ENCODE data around the gene ZFAND2A.
"Not testable (repeated sequence)": the region's sequence is repeated elsewhere in the genome, so short reads cannot be mapped to it uniquely, and the experiment has no call there.

Gene ZFAND2A

DNA sequence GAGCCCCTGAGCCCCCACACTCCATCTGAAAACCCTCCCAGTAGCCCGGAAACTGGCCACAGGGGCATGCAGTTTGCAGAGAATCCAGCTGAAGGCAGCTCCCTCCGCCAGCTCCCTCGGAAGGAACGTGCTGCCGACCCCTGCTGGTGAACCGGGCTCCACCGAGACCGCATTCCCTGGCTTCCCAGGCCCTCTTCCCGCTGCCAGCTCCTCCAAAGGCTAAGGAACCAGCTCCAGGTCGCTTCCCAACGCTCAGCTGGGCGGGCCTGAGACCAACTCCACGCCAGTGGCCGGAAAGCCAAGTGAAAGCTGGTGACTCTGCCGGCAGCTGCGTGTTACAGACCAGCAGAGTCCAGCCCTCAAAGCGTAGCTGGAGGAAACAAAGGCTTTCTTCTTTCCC is 36.3 kb downstream of the ZFAND2A start:
- H3K9me3 ChIP-seq (ENCODE audit: control insufficient read depth, low read length), result no peaks in the 10 kb centered on the region
- H3K27me3 ChIP-seq (ENCODE audit: control insufficient read depth, insufficient read depth, low read length, poor library complexity, severe bottlenecking), result no peaks in the 10 kb centered on the region
- peaks cover 27% of the 10 kb centered on the region for H3K4me1 ChIP-seq (ENCODE audit: control insufficient read depth, insufficient read depth, low read length)
- H3K36me3 ChIP-seq (ENCODE audit: control insufficient read depth, insufficient read depth, low read length), result no peaks in the 10 kb centered on the region
- WGBS, 2 experiments, result 20 to 22% methylated on average over 17 of the region's 17 CpGs
- H3K4me3 ChIP-seq (ENCODE audit: insufficient read depth, low read depth, low read length), result no peak overlapping the region
- peak overlapping the region; percentile 50 for H3K27ac ChIP-seq (ENCODE audit: insufficient read depth, low read depth, low read length, poor library complexity, severe bottlenecking)

- Histone ChIP-seq H3K27ac (ENCODE audit: insufficient read depth, low read depth, low read length, poor library complexity, severe bottlenecking) (no peak overlapping the region), H3K4me3 (ENCODE audit: insufficient read depth, low read depth, low read length) (no peak overlapping the region), H3K9me3 (ENCODE audit: control insufficient read depth, low read length) (no peaks in the 10 kb centered on the region)
Measured at GRCh38 chr7:1122832-1123501, 37.0 kb downstream of the ZFAND2A start.

DNA sequence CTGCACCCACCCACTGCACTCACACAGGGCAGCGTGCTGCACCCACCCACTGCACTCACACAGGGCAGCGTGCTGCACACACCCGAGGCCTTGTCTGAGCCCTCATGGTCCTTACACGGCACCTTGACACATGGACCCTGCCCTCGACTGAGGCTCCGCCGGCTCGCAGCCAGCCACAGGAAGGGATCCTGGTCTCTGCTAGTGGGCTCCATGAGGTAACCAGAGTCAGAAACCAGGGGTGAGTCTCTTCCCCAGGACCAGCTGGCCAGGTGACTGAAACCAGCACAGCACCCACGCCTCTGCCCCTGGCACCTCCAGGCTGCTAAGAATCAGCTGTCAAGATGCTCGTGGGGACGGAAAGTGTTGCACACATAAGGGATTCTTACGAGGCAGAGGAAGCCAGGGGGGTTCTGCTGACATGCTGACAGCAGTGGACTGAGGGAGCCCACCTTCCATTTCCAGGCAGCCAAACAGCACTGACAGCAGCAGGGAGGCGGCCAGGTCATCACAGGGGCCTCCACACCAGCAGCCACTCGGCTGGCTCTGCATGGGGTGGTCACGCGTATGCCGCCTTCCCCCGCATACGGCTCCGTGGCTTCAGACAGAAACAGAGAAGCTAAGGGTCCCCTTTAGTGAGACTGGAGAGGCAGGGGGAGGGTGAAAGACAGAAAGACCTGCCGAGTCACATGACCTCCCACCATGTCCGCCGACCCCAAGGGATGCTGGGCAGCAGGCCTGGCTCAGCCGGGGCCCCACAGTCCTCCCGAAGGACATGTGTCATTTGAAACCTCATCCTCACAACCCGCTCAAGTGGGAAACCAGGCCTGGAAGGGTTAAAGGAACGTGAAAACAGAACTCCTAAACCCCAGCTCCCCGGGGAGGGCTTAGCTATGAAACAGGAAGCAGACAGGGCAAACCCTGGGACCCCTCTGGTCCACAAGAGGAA is 37.8 kb downstream of the ZFAND2A start:
- no peaks in the 10 kb centered on the region for H3K27me3 ChIP-seq (ENCODE audit: control insufficient read depth, insufficient read depth, low read length, poor library complexity, severe bottlenecking)
- H3K27ac ChIP-seq (ENCODE audit: insufficient read depth, low read depth, low read length, poor library complexity, severe bottlenecking), result no peak overlapping the region
- no peak overlapping the region for H3K4me3 ChIP-seq (ENCODE audit: insufficient read depth, low read depth, low read length)
- no peaks in the 10 kb centered on the region for H3K9me3 ChIP-seq (ENCODE audit: control insufficient read depth, low read length)
- peaks cover 27% of the 10 kb centered on the region for H3K4me1 ChIP-seq (ENCODE audit: control insufficient read depth, insufficient read depth, low read length)
- no peaks in the 10 kb centered on the region for H3K36me3 ChIP-seq (ENCODE audit: control insufficient read depth, insufficient read depth, low read length)
- WGBS, 2 experiments, result 78 to 79% methylated on average over 28 of the region's 28 CpGs

More at GRCh38 chr7:1122832-1123501, 37.0 kb downstream of the ZFAND2A start:
- WGBS, 2 experiments, result 89 to 91% methylated on average over 31 of the region's 31 CpGs
- Histone ChIP-seq H3K27me3 (ENCODE audit: control insufficient read depth, insufficient read depth, low read length, poor library complexity, severe bottlenecking) (no peaks in the 10 kb centered on the region), H3K4me1 (ENCODE audit: control insufficient read depth, insufficient read depth, low read length) (peaks cover 27% of the 10 kb centered on the region), H3K36me3 (ENCODE audit: control insufficient read depth, insufficient read depth, low read length) (no peaks in the 10 kb centered on the region)

- no peaks in the 10 kb centered on the region for H3K9me3 ChIP-seq (ENCODE audit: control insufficient read depth, low read length)
- H3K27me3 ChIP-seq (ENCODE audit: control insufficient read depth, insufficient read depth, low read length, poor library complexity, severe bottlenecking), result no peaks in the 10 kb centered on the region
- peaks cover 27% of the 10 kb centered on the region for H3K4me1 ChIP-seq (ENCODE audit: control insufficient read depth, insufficient read depth, low read length)
- WGBS, 2 experiments, result 93 to 94% methylated on average over 14 of the region's 14 CpGs
- no peak overlapping the region for H3K4me3 ChIP-seq (ENCODE audit: insufficient read depth, low read depth, low read length)
- no peaks in the 10 kb centered on the region for H3K36me3 ChIP-seq (ENCODE audit: control insufficient read depth, insufficient read depth, low read length)
- no peak overlapping the region for H3K27ac ChIP-seq (ENCODE audit: insufficient read depth, low read depth, low read length, poor library complexity, severe bottlenecking)
Measured at GRCh38 chr7:1121476-1121875, 38.5 kb downstream of the ZFAND2A start.

DNA sequence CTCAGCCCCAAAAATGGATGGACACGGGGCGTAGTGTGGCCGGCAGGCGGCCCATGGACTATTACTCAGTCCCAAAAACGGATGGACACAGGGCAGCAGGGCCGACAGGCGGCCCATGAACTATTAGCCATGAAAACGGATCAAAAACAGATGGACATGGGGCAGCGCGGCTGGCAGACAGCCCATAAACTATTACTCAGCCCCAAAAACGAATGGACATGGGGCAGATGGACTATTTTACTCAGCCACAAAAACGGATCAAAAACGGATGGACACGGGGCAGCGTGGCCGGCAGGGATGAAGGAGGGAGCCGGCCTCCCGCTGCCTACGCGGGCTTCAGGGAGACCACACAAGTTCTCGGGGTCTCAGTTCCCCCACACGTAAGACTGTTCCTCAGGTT is 39.2 kb downstream of the ZFAND2A start:
- Histone ChIP-seq H3K4me1 (ENCODE audit: control insufficient read depth, insufficient read depth, low read length) (peaks cover 27% of the 10 kb centered on the region), H3K9me3 (ENCODE audit: control insufficient read depth, low read length) (no peaks in the 10 kb centered on the region), H3K36me3 (ENCODE audit: control insufficient read depth, insufficient read depth, low read length) (no peaks in the 10 kb centered on the region), H3K4me3 (ENCODE audit: insufficient read depth, low read depth, low read length) (no peak overlapping the region), H3K27me3 (ENCODE audit: control insufficient read depth, insufficient read depth, low read length, poor library complexity, severe bottlenecking) (no peaks in the 10 kb centered on the region), H3K27ac (ENCODE audit: insufficient read depth, low read depth, low read length, poor library complexity, severe bottlenecking) (no peak overlapping the region)
- 95 to 96% methylated on average over 22 of the region's 22 CpGs for WGBS, 2 experiments

GRCh38 chr7:1119201-1119600 is 40.8 kb downstream of the ZFAND2A start:
- H3K4me3 ChIP-seq (ENCODE audit: insufficient read depth, low read depth, low read length), result no peak overlapping the region
- H3K27me3 ChIP-seq (ENCODE audit: control insufficient read depth, insufficient read depth, low read length, poor library complexity, severe bottlenecking), result no peaks in the 10 kb centered on the region
- H3K4me1 ChIP-seq (ENCODE audit: control insufficient read depth, insufficient read depth, low read length), result peaks cover 27% of the 10 kb centered on the region
- H3K27ac ChIP-seq (ENCODE audit: insufficient read depth, low read depth, low read length, poor library complexity, severe bottlenecking), result no peak overlapping the region
- whole genome bisulfite sequencing, 2 experiments, result 87 to 93% methylated on average over 5 of the region's 5 CpGs
- H3K9me3 ChIP-seq (ENCODE audit: control insufficient read depth, low read length), result no peaks in the 10 kb centered on the region
- H3K36me3 ChIP-seq (ENCODE audit: control insufficient read depth, insufficient read depth, low read length), result no peaks in the 10 kb centered on the region

DNA sequence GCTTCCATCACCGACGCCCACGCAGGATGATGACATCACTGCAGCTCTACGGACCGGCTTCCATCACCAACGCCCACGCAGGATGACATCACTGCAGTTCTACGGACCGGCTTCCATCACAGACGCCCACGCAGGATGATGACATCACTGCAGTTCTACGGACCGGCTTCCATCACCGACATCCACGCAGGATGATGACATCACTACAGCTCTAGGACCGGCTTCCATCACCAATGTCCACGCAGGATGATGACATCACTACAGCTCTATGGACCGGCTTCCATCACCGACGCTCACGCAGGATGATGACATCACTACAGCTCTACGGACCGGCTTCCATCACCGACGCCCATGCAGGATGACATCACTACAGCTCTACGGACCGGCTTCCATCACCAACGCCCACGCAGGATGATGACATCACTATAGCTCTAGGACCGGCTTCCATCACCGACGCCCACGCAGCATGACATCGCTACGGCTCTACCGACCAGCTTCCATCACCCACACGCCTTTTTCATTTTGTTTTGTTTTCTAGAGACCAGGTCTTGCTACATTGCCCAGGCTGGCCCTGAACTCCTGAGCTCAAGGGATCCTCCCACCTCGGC is 42.6 kb downstream of the ZFAND2A start:
- Histone ChIP-seq H3K4me3 (ENCODE audit: insufficient read depth, low read depth, low read length) (no peak overlapping the region), H3K27ac (ENCODE audit: insufficient read depth, low read depth, low read length, poor library complexity, severe bottlenecking) (no peak overlapping the region), H3K4me1 (ENCODE audit: control insufficient read depth, insufficient read depth, low read length) (peaks cover 9% of the 10 kb centered on the region), H3K9me3 (ENCODE audit: control insufficient read depth, low read length) (no peaks in the 10 kb centered on the region), H3K27me3 (ENCODE audit: control insufficient read depth, insufficient read depth, low read length, poor library complexity, severe bottlenecking) (no peaks in the 10 kb centered on the region), H3K36me3 (ENCODE audit: control insufficient read depth, insufficient read depth, low read length) (no peaks in the 10 kb centered on the region)
- 93 to 95% methylated on average over 38 of the region's 38 CpGs for WGBS, 2 experiments

GRCh38 chr7:1116383-1117008 is 43.5 kb downstream of the ZFAND2A start:
- not testable (repeated sequence) for H3K4me3 ChIP-seq (ENCODE audit: insufficient read depth, low read depth, low read length); H3K9me3 ChIP-seq (ENCODE audit: control insufficient read depth, low read length)
- 94 to 97% methylated on average over 49 of the region's 49 CpGs for WGBS, 2 experiments

GRCh38 chr7:1115171-1116045 is 44.6 kb downstream of the ZFAND2A start:
- not testable (repeated sequence) for H3K4me1 ChIP-seq (ENCODE audit: control insufficient read depth, insufficient read depth, low read length); H3K27me3 ChIP-seq (ENCODE audit: control insufficient read depth, insufficient read depth, low read length, poor library complexity, severe bottlenecking); H3K36me3 ChIP-seq (ENCODE audit: control insufficient read depth, insufficient read depth, low read length); H3K9me3 ChIP-seq (ENCODE audit: control insufficient read depth, low read length); H3K4me3 ChIP-seq (ENCODE audit: insufficient read depth, low read depth, low read length); H3K27ac ChIP-seq (ENCODE audit: insufficient read depth, low read depth, low read length, poor library complexity, severe bottlenecking)
- 96% methylated on average over 44 of the region's 44 CpGs for WGBS, 2 experiments

More at GRCh38 chr7:1116383-1117008, 43.5 kb downstream of the ZFAND2A start:
- H3K4me1 ChIP-seq (ENCODE audit: control insufficient read depth, insufficient read depth, low read length); H3K27me3 ChIP-seq (ENCODE audit: control insufficient read depth, insufficient read depth, low read length, poor library complexity, severe bottlenecking); H3K36me3 ChIP-seq (ENCODE audit: control insufficient read depth, insufficient read depth, low read length); H3K27ac ChIP-seq (ENCODE audit: insufficient read depth, low read depth, low read length, poor library complexity, severe bottlenecking): not testable (repeated sequence)

Data from ectodermal cell (in vitro differentiated cells).